Heart right ventricle (tissue), 16 donors: ENCODE data around the gene UBL5. TPM values are rescaled to one million over a fixed set of nuclear protein-coding genes. Genes with fewer than 3 reads are reported as not detected.

Experiments
- ATAC-seq, 8 donors: fragments of 200-7000 bp; cut with Tn5 transposase; one replicate each; pipeline ENCODE4 v1.9.1; 2020; ENCODE audit warnings: mild to moderate bottlenecking in 8 of 8, moderate library complexity in 8 of 8, moderate number of reproducible peaks in 1 of 8
- DNase-seq, 2 donors: peaks; one replicate each; pipeline ENCODE4 v3.0.0-alpha.2; 2020
- H3K27ac ChIP-seq, 10 donors: fragments of 200-600 bp; sonication (generic) in 2 of 10; one replicate each; pipeline versions ENCODE4 v1.5.0 to v1.8.0; 2020 to 2022; ENCODE audit warnings: mild to moderate bottlenecking in 3 of 10
- H3K27me3 ChIP-seq, 7 donors: fragments of 200-600 bp; one replicate each; pipeline ENCODE4 v1.8.0; 2021 to 2022; ENCODE audit warnings: mild to moderate bottlenecking in 2 of 7
- H3K36me3 ChIP-seq, 9 donors: fragments of 200-600 bp; sonication (generic) in 1 of 9; one replicate each; pipeline versions ENCODE4 v1.5.0 to v1.8.0; 2020 to 2022; ENCODE audit warnings: mild to moderate bottlenecking in 2 of 9
- H3K4me1 ChIP-seq, 9 donors: fragments of 200-600 bp; sonication (generic) in 1 of 9; one replicate each; pipeline versions ENCODE4 v1.5.0 to v1.8.0; 2020 to 2022; ENCODE audit warnings: mild to moderate bottlenecking in 4 of 9
- H3K4me3 ChIP-seq, 10 donors: fragments of 200-600 bp; sonication (generic) in 2 of 10; one replicate each; pipeline versions ENCODE4 v1.5.0 to v1.8.0; 2020 to 2022; ENCODE audit warnings: mild to moderate bottlenecking in 7 of 10, moderate library complexity in 2 of 10
- H3K9me3 ChIP-seq, 11 donors: fragments of 200-600 bp in 10 of 11; sonication (generic) in 2 of 11; one replicate each; pipeline versions ENCODE4 v1.5.0 to v1.8.0; 2013 to 2022; ENCODE audit warnings: mild to moderate bottlenecking in 2 of 11, control low read depth in 1 of 11, moderate library complexity in 1 of 11
- WGBS, 2 donors: extraction: QIAGEN DNeasy Blood & Tissue Kit; methylation state at CpG; one replicate each; pipeline ENCODE4 v1.1.7; 2013; ENCODE audit warnings: inconsistent platforms in 1 of 2; 5-methylcytosine and 5-hydroxymethylcytosine counted together
- intact Hi-C, 10 donors: fragments of 100-400 bp; cut with DNase I; formaldehyde crosslinking; loops; one replicate each; pipeline versions ENCODE4 v1.11.1 to v1.14.2; 2022
- polyA plus RNA-seq, 2 donors: library from polyadenylated mRNA; stranded (reverse); fragments of 200-250 nt; gene quantifications; one replicate each; pipeline ENCODE4 v1.2.3, GENCODE V29; 2013
- total RNA-seq, 10 donors: library from RNA; stranded (reverse); fragmentation: NEBNext Ultra II Directional in 3 of 10; extraction: Animal tissue kit (Norgen Biotek cat#: 25700) in 3 of 10; gene quantifications; one replicate each; pipeline versions ENCODE4 v1.2.1 to v1.2.4, GENCODE V29; 2021 to 2023
- TF ChIP-seq, protein P1 (sequence below), 9 donors: fragments of 200-600 bp; sonication (generic) in 2 of 9; IDR thresholded peaks; one replicate each; pipeline versions ENCODE4 v1.5.0 to v1.8.0; 2021 to 2022; ENCODE audit warnings: antibody characterized with exemption in 9 of 9, mild to moderate bottlenecking in 5 of 9, moderate library complexity in 1 of 9
- donor health status: Arrhythmogenic right ventricular cardiomyopathy.
- donor health status: ischemic (EF 13 %, LVEDD 7.1; RV severe dilation, severe dysfunction).
- donor health status: healthy with polysubstance abuse.
- donor health status: DM: no; HTN: yes; CAD: no.
- donor health status: DM: no; HTN: no; CAD: no.
- donor health status: ischemic (EF 25% LVEDD 6.9; RV normal size, moderate dysfunction).
- donor health status: ischemic (EF 25% LVEDD 5.7; RV mildly dilated, moderate dysfunction).
- donor health status: healthy.
- donor health status: DM: yes; HTN: yes; CAD: no.
- donor health status: Ischemic cardiomyopathy.
- donor health status: ischemic (EF 35%, LVEDD 5.7; RV mildly dilated, moderate dysfunction).
- donor health status: nonischemic (EF 11% LVEDD 7.7; RV severe dilation, severe dysfunction).
- donor health status: DM: yes; HTN: yes; CAD: no.
- donor health status: PGD.
- donor health status: ischemic (EF 29% LVEDD 5.4; RV normal size, mild dysfunction).
- donor health status: nonischemic (EF 23%, LVEDD 6.1; RV moderate dilation, normal function).

UBL5 gene
- total and polyA plus RNA-seq, 12 donors: 483 to 1,564 (median 521) TPM

DNA sequence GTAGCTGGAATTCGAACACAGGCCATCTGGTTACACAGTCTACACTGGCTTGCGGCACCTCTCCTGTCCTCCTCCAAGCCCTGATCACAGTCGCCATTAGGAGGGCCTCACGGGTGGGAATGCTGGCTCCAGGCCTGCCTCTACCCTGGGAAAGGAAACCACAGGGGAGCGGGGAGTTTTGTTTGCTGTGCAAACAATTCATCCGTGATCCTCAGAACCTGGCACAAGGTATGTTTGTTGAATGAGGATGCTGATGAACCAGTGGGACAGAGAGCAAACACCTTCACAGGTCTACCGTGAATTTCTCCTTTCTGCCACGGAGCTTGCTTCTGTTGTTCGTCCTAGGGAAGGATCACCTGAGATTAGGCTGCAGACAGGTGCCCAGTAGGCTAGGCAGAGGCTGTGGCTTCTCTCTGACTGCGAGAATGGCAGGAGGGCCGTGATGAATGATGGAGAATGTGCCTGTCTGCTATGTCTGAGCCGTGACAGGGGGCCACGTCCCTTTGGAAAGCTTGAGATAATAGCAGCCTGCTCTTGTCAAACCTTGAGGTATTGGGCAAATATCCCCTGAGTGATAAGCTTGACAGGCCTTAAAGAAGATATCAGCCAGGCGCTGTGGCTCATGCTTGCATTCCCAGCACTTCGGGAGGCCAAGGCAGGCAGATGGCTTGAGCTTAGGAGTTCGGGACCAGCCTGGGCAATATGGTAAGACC is 44.1 kb downstream of the UBL5 start:
- ATAC-seq: no peak
- intact Hi-C loops: no loop called here
- Histone ChIP-seq H3K9me3 (no peaks in the 10 kb centered on the region), H3K27ac (no peak overlapping the region), H3K27me3 (peaks cover 0 to 21% (median 6%) of the 10 kb centered on the region in 7 donors), H3K4me3 (no peak overlapping the region), H3K36me3 (no peaks in the 10 kb centered on the region), H3K4me1 (no peaks in the 10 kb centered on the region)
- DNase-seq: no peak
- TF ChIP-seq, protein P1, sequence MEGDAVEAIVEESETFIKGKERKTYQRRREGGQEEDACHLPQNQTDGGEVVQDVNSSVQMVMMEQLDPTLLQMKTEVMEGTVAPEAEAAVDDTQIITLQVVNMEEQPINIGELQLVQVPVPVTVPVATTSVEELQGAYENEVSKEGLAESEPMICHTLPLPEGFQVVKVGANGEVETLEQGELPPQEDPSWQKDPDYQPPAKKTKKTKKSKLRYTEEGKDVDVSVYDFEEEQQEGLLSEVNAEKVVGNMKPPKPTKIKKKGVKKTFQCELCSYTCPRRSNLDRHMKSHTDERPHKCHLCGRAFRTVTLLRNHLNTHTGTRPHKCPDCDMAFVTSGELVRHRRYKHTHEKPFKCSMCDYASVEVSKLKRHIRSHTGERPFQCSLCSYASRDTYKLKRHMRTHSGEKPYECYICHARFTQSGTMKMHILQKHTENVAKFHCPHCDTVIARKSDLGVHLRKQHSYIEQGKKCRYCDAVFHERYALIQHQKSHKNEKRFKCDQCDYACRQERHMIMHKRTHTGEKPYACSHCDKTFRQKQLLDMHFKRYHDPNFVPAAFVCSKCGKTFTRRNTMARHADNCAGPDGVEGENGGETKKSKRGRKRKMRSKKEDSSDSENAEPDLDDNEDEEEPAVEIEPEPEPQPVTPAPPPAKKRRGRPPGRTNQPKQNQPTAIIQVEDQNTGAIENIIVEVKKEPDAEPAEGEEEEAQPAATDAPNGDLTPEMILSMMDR (IDR thresholded peaks at IDR 0.05): no peak
- WGBS, 2 donors: 38 to 43% methylated on average over 16 of the region's 16 CpGs

DNA sequence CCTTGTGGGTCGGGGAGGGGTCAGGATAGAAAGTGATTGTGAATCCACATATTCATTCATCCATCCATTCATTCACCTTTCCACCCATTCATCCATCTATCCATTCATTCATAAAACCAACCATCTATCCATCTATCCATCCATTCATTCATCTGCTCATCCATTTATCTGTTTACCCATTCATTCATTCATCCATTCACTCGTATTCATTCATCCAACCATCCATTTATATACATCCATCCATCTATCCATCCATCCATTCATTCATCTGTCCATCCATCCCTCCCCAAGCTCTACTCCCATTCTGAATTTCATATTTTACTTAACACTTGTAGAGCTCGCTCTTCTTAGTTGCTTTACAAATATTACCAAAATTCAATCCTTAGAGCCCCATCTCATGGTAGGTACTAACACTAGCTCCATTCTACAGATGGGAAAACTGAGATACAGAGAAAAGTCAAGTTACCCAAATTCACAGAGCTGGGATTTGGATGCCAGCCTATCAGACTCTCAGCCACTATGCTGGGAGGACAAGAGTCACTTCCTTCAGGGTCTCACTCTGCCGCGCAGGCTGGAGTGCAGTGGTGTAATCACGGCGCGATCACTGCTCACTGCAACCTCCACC is 45.0 kb downstream of the UBL5 start:
- DNase-seq (no peak), ATAC-seq (no peak)
- TF ChIP-seq, protein P1 (IDR thresholded peaks at IDR 0.05): no peak
- H3K4me1 ChIP-seq: no peaks in the 10 kb centered on the region
- 92 to 96% methylated on average over 8 of the region's 8 CpGs for WGBS, 2 donors
- intact Hi-C loops: no loop called here
- peaks cover 0 to 4% (median 0%) of the 10 kb centered on the region in 11 donors for H3K9me3 ChIP-seq
- H3K27me3 ChIP-seq: peaks cover 0 to 24% (median 6%) of the 10 kb centered on the region in 7 donors
- H3K4me3 ChIP-seq: no peak overlapping the region
- H3K27ac ChIP-seq: no peak overlapping the region
- no peaks in the 10 kb centered on the region for H3K36me3 ChIP-seq

DNA sequence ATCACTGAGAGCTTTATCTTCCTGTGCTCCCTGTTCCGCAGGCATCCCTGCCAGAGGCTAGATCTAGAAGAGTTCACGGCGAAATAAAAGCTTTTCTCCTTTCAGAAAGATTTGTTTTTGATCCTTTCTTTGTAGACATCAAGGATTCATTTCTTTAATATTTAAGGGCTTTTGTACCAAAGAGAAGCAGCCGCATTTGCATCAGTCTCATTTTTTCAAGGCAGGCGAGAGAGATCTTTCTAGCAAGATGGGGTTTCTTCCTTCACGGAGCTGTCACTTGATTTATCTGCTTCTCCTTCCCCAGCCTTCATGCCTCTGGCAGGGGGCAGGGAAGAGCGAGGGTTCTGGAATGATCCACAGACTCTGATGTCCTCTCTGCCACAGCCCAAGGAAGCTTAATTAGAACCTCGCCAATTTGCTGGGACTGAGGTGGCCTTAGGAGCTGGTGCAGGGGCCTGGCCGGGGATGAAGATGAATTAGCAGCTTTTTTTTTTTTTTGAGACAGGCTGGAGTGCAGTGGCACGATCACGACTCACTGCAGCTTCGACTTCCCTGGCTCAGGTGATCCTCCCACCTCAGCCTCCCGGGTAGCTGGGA is 47.4 kb downstream of the UBL5 start:
- TF ChIP-seq, protein P1 (IDR thresholded peaks at IDR 0.05): no peak
- Histone ChIP-seq H3K9me3 (peaks cover 0 to 7% (median 0%) of the 10 kb centered on the region in 11 donors), H3K4me3 (no peak overlapping the region), H3K27ac (no peak overlapping the region), H3K36me3 (no peaks in the 10 kb centered on the region), H3K27me3 (peaks cover 0 to 23% (median 6%) of the 10 kb centered on the region in 7 donors), H3K4me1 (no peaks in the 10 kb centered on the region)
- DNase-seq: no peak
- ATAC-seq: no peak
- 64 to 69% methylated on average over 13 of the region's 13 CpGs for WGBS, 2 donors
- intact Hi-C loops: no loop called here

DNA sequence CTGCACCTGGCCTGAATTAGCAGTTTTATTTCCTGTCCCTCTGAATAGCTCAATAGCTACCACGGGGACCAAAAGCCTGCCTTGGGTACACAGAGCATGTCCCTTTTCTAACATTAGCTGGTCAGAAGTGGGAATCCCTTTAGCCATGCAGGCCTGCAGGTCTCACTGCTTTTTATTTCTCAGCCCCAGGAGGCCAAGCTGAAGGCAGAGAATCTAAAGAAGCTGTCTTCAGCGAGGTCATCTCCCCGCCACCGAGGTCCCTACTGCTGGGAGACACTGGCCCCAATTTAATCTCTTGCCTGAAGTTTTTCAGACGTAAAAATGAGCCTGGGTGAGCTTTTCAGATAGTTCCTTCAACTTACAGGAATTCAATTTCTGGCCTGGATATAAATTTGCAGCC is 48.1 kb downstream of the UBL5 start:
- TF ChIP-seq, protein P1 (IDR thresholded peaks at IDR 0.05): no peak

More for the DNA sequence above, 48.1 kb downstream of the UBL5 start:
- intact Hi-C loops: no loop called here
- 59 to 64% methylated on average over 5 of the region's 5 CpGs for WGBS, 2 donors
- no peaks in the 10 kb centered on the region for H3K4me1 ChIP-seq
- ATAC-seq: no peak
- peaks cover 0 to 23% (median 6%) of the 10 kb centered on the region in 7 donors for H3K27me3 ChIP-seq
- no peak for DNase-seq
- H3K4me3 ChIP-seq: no peak overlapping the region
- peaks cover 0 to 7% (median 0%) of the 10 kb centered on the region in 11 donors for H3K9me3 ChIP-seq
- H3K27ac ChIP-seq: no peak overlapping the region
- H3K36me3 ChIP-seq: no peaks in the 10 kb centered on the region
